Measurements from ENCODE around the gene SDC3. TPM values are rescaled to one million over a fixed set of nuclear protein-coding genes. Genes with fewer than 3 reads are reported as not detected.

SDC3 gene
- total and polyA plus RNA-seq, 4 donors, result 21.2 to 41.8 (median 23.7) TPM

- DNase-seq, result no peak
- Histone ChIP-seq H3K9ac (ENCODE audit: insufficient read depth in 1 of 2, low read length in 2 of 2) (no peak overlapping the region), H3K27me3 (ENCODE audit: control insufficient read depth in 3 of 3, insufficient read depth in 3 of 3, low read length in 2 of 3) (peaks cover 0 to 10% (median 0%) of the 10 kb centered on the region in 3 donors), H3K9me3 (ENCODE audit: control insufficient read depth in 4 of 4, insufficient read depth in 3 of 4, low read length in 3 of 4) (no peaks in the 10 kb centered on the region), H3K4me3 (no peak overlapping the region), H3K36me3 (ENCODE audit: control insufficient read depth in 4 of 4, insufficient read depth in 4 of 4, low read length in 4 of 4) (no peaks in the 10 kb centered on the region), H3K27ac (ENCODE audit: low read depth in 1 of 2, low read length in 1 of 2) (peak overlapping the region; percentile 71 to 79), H3K4me1 (ENCODE audit: control insufficient read depth in 5 of 5, insufficient read depth in 5 of 5, low read length in 5 of 5) (peaks cover 0 to 18% (median 0%) of the 10 kb centered on the region in 5 donors)
- 78% methylated on average over 5 of the region's 5 CpGs for WGBS, 2 donors
- TF ChIP-seq CTCF (IDR thresholded peaks at IDR 0.05; ENCODE audit: control extremely low read depth, extremely low read depth), result no peak
- ATAC-seq (ENCODE audit: insufficient read depth, low FRiP score), result no peak
Observed at GRCh38 chr1:30848130-30848529, 60.4 kb downstream of the SDC3 start.

GRCh38 chr1:30847358-30847972 lies 61.1 kb downstream of the SDC3 start:
- H3K9ac ChIP-seq (ENCODE audit: insufficient read depth in 1 of 2, low read length in 2 of 2), result no peak overlapping the region

GRCh38 chr1:30846587-30846986 lies 62.0 kb downstream of the SDC3 start:
- peaks cover 0 to 12% (median 4%) of the 10 kb centered on the region in 5 donors for H3K4me1 ChIP-seq (ENCODE audit: control insufficient read depth in 5 of 5, insufficient read depth in 5 of 5, low read length in 5 of 5)
- H3K4me3 ChIP-seq, result no peak overlapping the region
- no peaks in the 10 kb centered on the region for H3K9me3 ChIP-seq (ENCODE audit: control insufficient read depth in 4 of 4, insufficient read depth in 3 of 4, low read length in 3 of 4)
- ATAC-seq (ENCODE audit: insufficient read depth, low FRiP score) (no peak), DNase-seq (no peak)
- H3K27ac ChIP-seq (ENCODE audit: low read depth in 1 of 2, low read length in 1 of 2), result peak overlapping the region; percentile 50 to 66
- no peaks in the 10 kb centered on the region for H3K36me3 ChIP-seq (ENCODE audit: control insufficient read depth in 4 of 4, insufficient read depth in 4 of 4, low read length in 4 of 4)
- no peak overlapping the region for H3K9ac ChIP-seq (ENCODE audit: insufficient read depth in 1 of 2, low read length in 2 of 2)
- peaks cover 0 to 10% (median 0%) of the 10 kb centered on the region in 3 donors for H3K27me3 ChIP-seq (ENCODE audit: control insufficient read depth in 3 of 3, insufficient read depth in 3 of 3, low read length in 2 of 3)
- 74% methylated on average over 6 of the region's 6 CpGs for WGBS, 2 donors
- TF ChIP-seq CTCF (IDR thresholded peaks at IDR 0.05; ENCODE audit: control extremely low read depth, extremely low read depth), result no peak

More at GRCh38 chr1:30847358-30847972, 61.1 kb downstream of the SDC3 start:
- TF ChIP-seq CTCF (IDR thresholded peaks at IDR 0.05; ENCODE audit: control extremely low read depth, extremely low read depth), result no peak
- ATAC-seq (ENCODE audit: insufficient read depth, low FRiP score) (no peak), DNase-seq (peak; percentile 69 to 82 (median 80))
- Histone ChIP-seq H3K4me3 (no peak overlapping the region), H3K27me3 (ENCODE audit: control insufficient read depth in 3 of 3, insufficient read depth in 3 of 3, low read length in 2 of 3) (peaks cover 0 to 10% (median 0%) of the 10 kb centered on the region in 3 donors), H3K9me3 (ENCODE audit: control insufficient read depth in 4 of 4, insufficient read depth in 3 of 4, low read length in 3 of 4) (no peaks in the 10 kb centered on the region), H3K4me1 (ENCODE audit: control insufficient read depth in 5 of 5, insufficient read depth in 5 of 5, low read length in 5 of 5) (peaks cover 0 to 15% (median 4%) of the 10 kb centered on the region in 5 donors), H3K27ac (ENCODE audit: low read depth in 1 of 2, low read length in 1 of 2) (peak overlapping the region; percentile 71 to 79), H3K36me3 (ENCODE audit: control insufficient read depth in 4 of 4, insufficient read depth in 4 of 4, low read length in 4 of 4) (no peaks in the 10 kb centered on the region)
- WGBS, 2 donors, result 18 to 28% methylated on average over 16 to 17 of the region's 17 CpGs

All from lung (tissue), 12 donors.